Loucy (cell line): ENCODE measurements around the gene DNAH7.

Source experiments
- H2AFZ ChIP-seq: fragments of 200-600 bp; sonication (generic); 2 replicates; pipeline ENCODE4 v1.6.0; 2016; ENCODE audit warnings: antibody characterized with exemption, mild to moderate bottlenecking, low read length, moderate library complexity
- H3F3A ChIP-seq: fragments of 200-600 bp; 2 replicates; pipeline ENCODE4 v1.6.0; 2016; ENCODE audit warnings: antibody characterized with exemption, low read depth, mild to moderate bottlenecking
- H3K27me3 ChIP-seq: fragments of 200-600 bp; sonication (generic); 2 replicates; pipeline ENCODE4 v1.6.1; 2014; ENCODE audit warnings: low read length, mild to moderate bottlenecking; ENCODE audit not compliant: insufficient read depth, poor library complexity, severe bottlenecking
- H3K36me3 ChIP-seq: fragments of 200-600 bp; sonication (generic); 2 replicates; pipeline ENCODE4 v1.6.1; 2016; ENCODE audit warnings: low read length; ENCODE audit not compliant: insufficient read depth
- H3K4me1 ChIP-seq: fragments of 200-600 bp; sonication (generic); 2 replicates; pipeline ENCODE4 v1.5.1; 2014; ENCODE audit warnings: low read length, mild to moderate bottlenecking; ENCODE audit not compliant: insufficient read depth, poor library complexity, severe bottlenecking
- H3K4me2 ChIP-seq: fragments of 200-600 bp; sonication (generic); 2 replicates; pipeline ENCODE4 v1.6.0; 2014; ENCODE audit warnings: antibody characterized with exemption, low read length, low read depth, mild to moderate bottlenecking; ENCODE audit not compliant: poor library complexity, severe bottlenecking
- H3K4me3 ChIP-seq: fragments of 200-600 bp; sonication (generic); 2 replicates; pipeline ENCODE4 v1.5.1; 2014; ENCODE audit warnings: low read length, mild to moderate bottlenecking, mixed read lengths; ENCODE audit not compliant: poor library complexity, severe bottlenecking
- H3K79me2 ChIP-seq: fragments of 200-600 bp; sonication (generic); 2 replicates; pipeline ENCODE4 v1.6.1; 2014; ENCODE audit warnings: low read length; ENCODE audit not compliant: insufficient read depth
- H3K9ac ChIP-seq: fragments of 200-600 bp; sonication (generic); 2 replicates; pipeline ENCODE4 v1.6.0; 2014; ENCODE audit warnings: mild to moderate bottlenecking, low read depth, low read length, moderate library complexity; ENCODE audit not compliant: poor library complexity, severe bottlenecking
- H3K9me2 ChIP-seq: fragments of 200-600 bp; sonication (generic); replicated peaks from 2 replicates; pipeline ENCODE4 v1.6.1; 2016; ENCODE audit warnings: low read depth, low read length, mixed read lengths
- H3K9me3 ChIP-seq: fragments of 200-600 bp; sonication (generic); 2 replicates; pipeline ENCODE4 v1.6.1; 2014; ENCODE audit warnings: mild to moderate bottlenecking, antibody characterized with exemption, low read length, low read depth; ENCODE audit not compliant: insufficient read depth
- H4K20me1 ChIP-seq: fragments of 200-600 bp; sonication (generic); 2 replicates; pipeline ENCODE4 v1.6.0; 2014; ENCODE audit warnings: antibody characterized with exemption, low read length, mild to moderate bottlenecking; ENCODE audit not compliant: insufficient read depth, poor library complexity, severe bottlenecking
- CTCF ChIP-seq: fragments of 200-600 bp; sonication (generic); conservative IDR thresholded peaks from 2 replicates; pipeline ENCODE4 v1.5.1; 2014; ENCODE audit warnings: mild to moderate bottlenecking, antibody characterized with exemption, low read length
- EZH2phosphoT487 ChIP-seq: fragments of 200-600 bp; IDR thresholded peaks from 2 replicates; pipeline ENCODE4 v1.6.1; 2018; ENCODE audit warnings: antibody characterized with exemption, mild to moderate bottlenecking, moderate library complexity, borderline replicate concordance

Gene DNAH7

GRCh38 chr2:195863564-195863963, 205.1 kb downstream of the DNAH7 start:
- no peaks in the 10 kb centered on the region for H3K79me2 ChIP-seq
- H3K27me3 ChIP-seq: no peaks in the 10 kb centered on the region
- no peaks in the 10 kb centered on the region for H3K36me3 ChIP-seq
- no peaks in the 10 kb centered on the region for H3K9me2 ChIP-seq
- TF ChIP-seq EZH2phosphoT487 (no peak), CTCF (no peak)
- H3K9ac ChIP-seq: no peak overlapping the region
- H4K20me1 ChIP-seq: no peaks in the 10 kb centered on the region
- peak overlapping the region; percentile 17 for H3K4me2 ChIP-seq
- no peaks in the 10 kb centered on the region for H3F3A ChIP-seq
- H3K4me3 ChIP-seq: no peak overlapping the region
- H2AFZ ChIP-seq: peak overlapping the region; percentile 71
- H3K9me3 ChIP-seq: no peaks in the 10 kb centered on the region
- H3K4me1 ChIP-seq: peaks cover 8% of the 10 kb centered on the region

- no peak for TF ChIP-seq CTCF
- no peak for TF ChIP-seq EZH2phosphoT487
- no peaks in the 10 kb centered on the region for H3K9me2 ChIP-seq
- no peak overlapping the region for H3K4me3 ChIP-seq
- no peaks in the 10 kb centered on the region for H4K20me1 ChIP-seq
- H3K4me1 ChIP-seq: peaks cover 8% of the 10 kb centered on the region
- no peak overlapping the region for H3K9ac ChIP-seq
- no peaks in the 10 kb centered on the region for H3F3A ChIP-seq
- peak overlapping the region; percentile 17 for H3K4me2 ChIP-seq
- no peaks in the 10 kb centered on the region for H3K36me3 ChIP-seq
- H2AFZ ChIP-seq: peak overlapping the region; percentile 71
- H3K9me3 ChIP-seq: no peaks in the 10 kb centered on the region
- no peaks in the 10 kb centered on the region for H3K27me3 ChIP-seq
- H3K79me2 ChIP-seq: no peaks in the 10 kb centered on the region
Observed at GRCh38 chr2:195863121-195863520, 205.5 kb downstream of the DNAH7 start.

- H3F3A ChIP-seq: no peaks in the 10 kb centered on the region
- no peak overlapping the region for H3K4me3 ChIP-seq
- TF ChIP-seq CTCF: no peak
- TF ChIP-seq EZH2phosphoT487: no peak
- no peaks in the 10 kb centered on the region for H3K9me3 ChIP-seq
- H3K9ac ChIP-seq: no peak overlapping the region
- H4K20me1 ChIP-seq: no peaks in the 10 kb centered on the region
- H3K27me3 ChIP-seq: no peaks in the 10 kb centered on the region
- no peaks in the 10 kb centered on the region for H3K9me2 ChIP-seq
- H3K4me2 ChIP-seq: no peak overlapping the region
- H3K36me3 ChIP-seq: no peaks in the 10 kb centered on the region
- no peak overlapping the region for H2AFZ ChIP-seq
- H3K4me1 ChIP-seq: peaks cover 8% of the 10 kb centered on the region
- H3K79me2 ChIP-seq: no peaks in the 10 kb centered on the region
Observed at GRCh38 chr2:195861821-195862220, 206.8 kb downstream of the DNAH7 start.
